HCT116 (cell line): ENCODE measurements around the gene TMEM63A. TPM values are rescaled to one million over a fixed set of nuclear protein-coding genes. Genes with fewer than 3 reads are reported as not detected.

ENCODE experiments used
- ATAC-seq: fragments of 200-7000 bp; cut with Tn5 transposase; 2 replicates; pipeline ENCODE4 v1.9.1; 2020; ENCODE audit warnings: mild to moderate bottlenecking, moderate library complexity
- BruUV-seq: library from RNA; stranded (reverse); fragments of 400-500 nt; replicated peaks from 2 replicates; lab custom pipeline; 2021; lab: Mats Ljungman, UMichigan
- CTCF ChIA-PET: fragments of 300-600 bp; sonication (Branson Sonifier 250); formaldehyde crosslinking; loops from one replicate; lab custom pipeline; 2021; ENCODE audit warnings: antibody characterized with exemption; lab: Charles Lee
- POLR2A ChIA-PET: fragments of 300-600, 350-600 bp; sonication (Branson Sonifier 250); formaldehyde crosslinking; loops from one replicate; lab custom pipeline; 2021; ENCODE audit warnings: antibody characterized with exemption; lab: Charles Lee
- RAD21 ChIA-PET, 2 experiments: fragments of 300-600 bp; sonication (Branson Sonifier 250); formaldehyde crosslinking; loops; one replicate each; lab custom pipeline; 2023; ENCODE audit warnings: low total read pairs in 2 of 2; ENCODE audit not compliant: uncharacterized antibody in 2 of 2, unreplicated experiment in 2 of 2, low non-redundant PET in 1 of 2; lab: Charles Lee
- DNase-seq: peaks from one replicate; pipeline ENCODE4 v3.0.0-alpha.2; 2010; ENCODE audit warnings: low read depth, low spot score
- H2AFZ ChIP-seq: fragments of 200-600 bp; shearing (Covaris generic), sonication (generic); 2 replicates; pipeline ENCODE4 v1.6.1; 2017; ENCODE audit warnings: low read depth, mixed run types, mixed read lengths, antibody characterized with exemption, low read length; ENCODE audit not compliant: poor library complexity, severe bottlenecking
- H3K27ac ChIP-seq: 2 replicates; pipeline ENCODE4 v1.5.1; 2012; ENCODE audit warnings: low read depth, low read length
- H3K27me3 ChIP-seq: fragments of 200-600 bp; sonication (generic); 2 replicates; pipeline ENCODE4 v1.6.1; 2016; ENCODE audit warnings: mixed run types, low read length, mixed read lengths; ENCODE audit not compliant: insufficient read depth
- H3K36me3 ChIP-seq, 2 experiments: fragments of 200-500 bp in 1 of 2; fragments of 200-600 bp in 1 of 2; sonication (Bioruptor generic) in 1 of 2; sonication (generic) in 1 of 2; 2 replicates each; pipeline versions ENCODE4 v1.5.1 to v1.6.1; 2014 to 2016; ENCODE audit warnings: low read length in 2 of 2, inconsistent platforms in 1 of 2, mixed read lengths in 1 of 2, mixed run types in 1 of 2; ENCODE audit not compliant: insufficient read depth in 2 of 2, control insufficient read depth in 1 of 2
- H3K4me1 ChIP-seq, 2 experiments: fragments of 200-600 bp in 1 of 2; sonication (generic) in 1 of 2; 2 replicates each; pipeline versions ENCODE4 v1.5.1 to v1.6.1; 2012 to 2017; ENCODE audit warnings: low read length in 2 of 2, inconsistent platforms in 1 of 2, mild to moderate bottlenecking in 1 of 2, mixed read lengths in 1 of 2, mixed run types in 1 of 2, moderate library complexity in 1 of 2; ENCODE audit not compliant: insufficient read depth in 2 of 2, control insufficient read depth in 1 of 2
- H3K4me2 ChIP-seq: fragments of 200-600 bp; sonication (generic); 2 replicates; pipeline ENCODE4 v1.6.1; 2017; ENCODE audit warnings: mixed run types, low read length, mixed read lengths
- H3K4me3 ChIP-seq, 2 experiments: fragments of 200-600 bp in 1 of 2; sonication (generic) in 1 of 2; replicated peaks in 1 of 2; 2 replicates each; pipeline ENCODE4 v1.5.1; 2011 to 2016; ENCODE audit warnings: low read length in 2 of 2, control low read depth in 1 of 2, low read depth in 1 of 2, mild to moderate bottlenecking in 1 of 2, mixed read lengths in 1 of 2, mixed run types in 1 of 2
- H3K79me2 ChIP-seq: fragments of 200-600 bp; sonication (generic); 2 replicates; pipeline ENCODE4 v1.6.1; 2017; ENCODE audit warnings: mild to moderate bottlenecking, mixed run types, low read length, moderate library complexity, mixed read lengths; ENCODE audit not compliant: insufficient read depth
- H3K9ac ChIP-seq: fragments of 200-600 bp; sonication (generic); 2 replicates; pipeline ENCODE4 v1.6.1; 2016; ENCODE audit warnings: low read length, mixed read lengths
- H3K9me2 ChIP-seq: fragments of 200-600 bp; sonication (generic), shearing (Covaris generic); 2 replicates; pipeline ENCODE4 v1.6.1; 2017; ENCODE audit warnings: mixed run types, mild to moderate bottlenecking, moderate library complexity; ENCODE audit not compliant: insufficient read depth
- H3K9me3 ChIP-seq, 2 experiments: fragments of 200-500 bp in 1 of 2; fragments of 200-600 bp in 1 of 2; sonication (Bioruptor generic) in 1 of 2; sonication (generic) in 1 of 2; 2 replicates each; pipeline ENCODE4 v1.6.1; 2014 to 2017; ENCODE audit warnings: low read length in 2 of 2, mixed read lengths in 2 of 2, inconsistent platforms in 1 of 2, low read depth in 1 of 2, mild to moderate bottlenecking in 1 of 2, mixed run types in 1 of 2, moderate library complexity in 1 of 2; ENCODE audit not compliant: control insufficient read depth in 1 of 2, insufficient read depth in 1 of 2
- H4K20me1 ChIP-seq: fragments of 200-600 bp; sonication (generic), shearing (Covaris generic); 2 replicates; pipeline ENCODE4 v1.6.1; 2017; ENCODE audit warnings: mixed run types, mild to moderate bottlenecking, moderate library complexity; ENCODE audit not compliant: insufficient read depth
- ATF3 ChIP-seq: IDR thresholded peaks from 2 replicates; pipeline ENCODE4 v1.6.1; 2012
- CBX3 ChIP-seq: IDR thresholded peaks from 2 replicates; pipeline ENCODE4 v1.6.1; 2012; ENCODE audit warnings: low read depth
- CEBPB ChIP-seq: IDR thresholded peaks from 2 replicates; pipeline ENCODE4 v1.6.1; 2012; ENCODE audit warnings: low read depth
- EGR1 ChIP-seq: IDR thresholded peaks from 2 replicates; pipeline ENCODE4 v1.6.1; 2012; ENCODE audit warnings: low read depth
- ELF1 ChIP-seq: IDR thresholded peaks from 2 replicates; pipeline ENCODE4 v1.6.1; 2012; ENCODE audit warnings: low read depth, borderline replicate concordance
- EZH2phosphoT487 ChIP-seq: fragments of 200-600 bp; IDR thresholded peaks from 2 replicates; pipeline ENCODE4 v1.6.1; 2018; ENCODE audit warnings: antibody characterized with exemption, borderline replicate concordance
- JUND ChIP-seq: IDR thresholded peaks from 2 replicates; pipeline ENCODE4 v1.6.1; 2012
- POLR2A ChIP-seq: IDR thresholded peaks from 2 replicates; pipeline ENCODE4 v1.7.0; 2011; ENCODE audit warnings: borderline replicate concordance; ENCODE audit not compliant: insufficient read depth, insufficient read length; ENCODE audit errors: extremely low read depth
- POLR2AphosphoS5 ChIP-seq: IDR thresholded peaks from 2 replicates; pipeline ENCODE4 v1.6.1; 2011; ENCODE audit warnings: mild to moderate bottlenecking, low read depth, low read length, moderate library complexity
- RAD21 ChIP-seq: IDR thresholded peaks from 2 replicates; pipeline ENCODE4 v1.6.1; 2012; ENCODE audit warnings: low read depth, mild to moderate bottlenecking
- SIN3A ChIP-seq: IDR thresholded peaks from 2 replicates; pipeline ENCODE4 v1.6.1; 2012; ENCODE audit warnings: low read depth
- TCF7L2 ChIP-seq: IDR thresholded peaks from 2 replicates; pipeline ENCODE4 v1.7.0; 2011; ENCODE audit warnings: borderline replicate concordance, inconsistent platforms; ENCODE audit not compliant: insufficient read depth, insufficient read length; ENCODE audit errors: extremely low read depth
- YY1 ChIP-seq: IDR thresholded peaks from 2 replicates; pipeline ENCODE4 v1.6.1; 2011; ENCODE audit warnings: low read length, low read depth, moderate library complexity, mild to moderate bottlenecking; ENCODE audit not compliant: insufficient replicate concordance; ENCODE audit errors: extremely low read depth
- ZFX ChIP-seq: fragments of 450-650 bp; IDR thresholded peaks from 2 replicates; pipeline ENCODE4 v1.6.1; 2017
- ZNF274 ChIP-seq: fragments of 200-500 bp; sonication (Bioruptor generic); IDR thresholded peaks from 2 replicates; pipeline ENCODE4 v1.6.1; 2014; ENCODE audit warnings: mild to moderate bottlenecking, low read depth, low read length, inconsistent platforms
- intact Hi-C: fragments of 100-400 bp; cut with micrococcal nuclease; formaldehyde crosslinking; loops from 2 replicates; pipeline ENCODE4 v1.10.0; 2022
- total RNA-seq: library from RNA; stranded (reverse); gene quantifications from one replicate; pipeline ENCODE4 v1.2.1, GENCODE V29; 2021; ENCODE audit not compliant: unreplicated experiment
- TF ChIP-seq, protein P1 (sequence below): IDR thresholded peaks from 2 replicates; pipeline ENCODE4 v1.6.1; 2012; ENCODE audit warnings: low read depth
- TF ChIP-seq, protein P2 (sequence below): IDR thresholded peaks from 2 replicates; pipeline ENCODE4 v1.6.1; 2011; ENCODE audit warnings: mild to moderate bottlenecking, low read length, moderate library complexity; ENCODE audit not compliant: insufficient replicate concordance; ENCODE audit errors: extremely low read depth
- TF ChIP-seq, protein P3 (sequence below): IDR thresholded peaks from 2 replicates; pipeline ENCODE4 v1.6.1; 2012
- TF ChIP-seq, protein P4 (sequence below), 3 experiments: fragments of 200-600 bp in 1 of 3; sonication (generic) in 1 of 3; IDR thresholded peaks in 2 of 3; conservative IDR thresholded peaks in 1 of 3; 2 replicates each; pipeline ENCODE4 v1.5.1; 2012 to 2017; ENCODE audit warnings: low read depth in 2 of 3, low read length in 2 of 3, antibody characterized with exemption in 1 of 3, borderline replicate concordance in 1 of 3, control low read depth in 1 of 3, mild to moderate bottlenecking in 1 of 3, mixed read lengths in 1 of 3, mixed run types in 1 of 3, moderate library complexity in 1 of 3; ENCODE audit not compliant: insufficient read depth in 1 of 3

TMEM63A gene
- total RNA-seq, 1 experiment from 2014 or later = 24.4 TPM

DNA sequence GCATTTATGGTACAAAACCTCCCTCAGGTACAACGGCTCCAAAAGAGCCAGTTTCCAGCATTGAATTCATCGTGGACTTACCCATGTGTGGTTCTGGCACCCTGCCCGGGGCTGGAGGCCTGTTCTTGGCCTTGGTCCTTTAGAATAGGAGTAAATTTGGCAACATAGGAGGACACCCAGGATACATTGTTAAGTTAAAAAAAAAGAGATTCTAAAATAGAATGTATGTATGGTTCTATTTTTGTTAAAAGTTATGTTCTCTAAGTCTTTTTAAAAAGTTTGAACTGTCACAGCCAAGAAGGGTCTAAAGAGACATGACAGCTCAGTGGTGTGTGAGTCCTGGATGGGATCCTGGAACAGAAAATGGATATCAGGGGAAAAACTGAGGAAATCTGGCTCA, 46.3 kb downstream of the TMEM63A start:
- Histone ChIP-seq H3K4me2 (no peak overlapping the region), H3K4me1 (no peaks in the 10 kb centered on the region), H3K4me3 (no peak overlapping the region), H3K79me2 (no peaks in the 10 kb centered on the region), H4K20me1 (no peaks in the 10 kb centered on the region)
- ChIA-PET CTCF (interaction anchor here (1.1 kb wide), 1 partner anchor 26 kb away, joined by 4 read pairs; the partner anchor contains the start of gene EPHX1), POLR2A (no interaction called here)
- ATAC-seq = no peak
- no peak for DNase-seq
- TF ChIP-seq ZNF274 (no peak), SIN3A (no peak), ZFX (no peak), POLR2A (no peak), POLR2AphosphoS5 (no peak), EGR1 (no peak), EZH2phosphoT487 (no peak), ATF3 (no peak), CBX3 (no peak), TCF7L2 (no peak), RAD21 (no peak), CEBPB (no peak), JUND (no peak), ELF1 (no peak), YY1 (no peak)
- TF ChIP-seq, protein P1, sequence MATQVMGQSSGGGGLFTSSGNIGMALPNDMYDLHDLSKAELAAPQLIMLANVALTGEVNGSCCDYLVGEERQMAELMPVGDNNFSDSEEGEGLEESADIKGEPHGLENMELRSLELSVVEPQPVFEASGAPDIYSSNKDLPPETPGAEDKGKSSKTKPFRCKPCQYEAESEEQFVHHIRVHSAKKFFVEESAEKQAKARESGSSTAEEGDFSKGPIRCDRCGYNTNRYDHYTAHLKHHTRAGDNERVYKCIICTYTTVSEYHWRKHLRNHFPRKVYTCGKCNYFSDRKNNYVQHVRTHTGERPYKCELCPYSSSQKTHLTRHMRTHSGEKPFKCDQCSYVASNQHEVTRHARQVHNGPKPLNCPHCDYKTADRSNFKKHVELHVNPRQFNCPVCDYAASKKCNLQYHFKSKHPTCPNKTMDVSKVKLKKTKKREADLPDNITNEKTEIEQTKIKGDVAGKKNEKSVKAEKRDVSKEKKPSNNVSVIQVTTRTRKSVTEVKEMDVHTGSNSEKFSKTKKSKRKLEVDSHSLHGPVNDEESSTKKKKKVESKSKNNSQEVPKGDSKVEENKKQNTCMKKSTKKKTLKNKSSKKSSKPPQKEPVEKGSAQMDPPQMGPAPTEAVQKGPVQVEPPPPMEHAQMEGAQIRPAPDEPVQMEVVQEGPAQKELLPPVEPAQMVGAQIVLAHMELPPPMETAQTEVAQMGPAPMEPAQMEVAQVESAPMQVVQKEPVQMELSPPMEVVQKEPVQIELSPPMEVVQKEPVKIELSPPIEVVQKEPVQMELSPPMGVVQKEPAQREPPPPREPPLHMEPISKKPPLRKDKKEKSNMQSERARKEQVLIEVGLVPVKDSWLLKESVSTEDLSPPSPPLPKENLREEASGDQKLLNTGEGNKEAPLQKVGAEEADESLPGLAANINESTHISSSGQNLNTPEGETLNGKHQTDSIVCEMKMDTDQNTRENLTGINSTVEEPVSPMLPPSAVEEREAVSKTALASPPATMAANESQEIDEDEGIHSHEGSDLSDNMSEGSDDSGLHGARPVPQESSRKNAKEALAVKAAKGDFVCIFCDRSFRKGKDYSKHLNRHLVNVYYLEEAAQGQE = no peak
- TF ChIP-seq, protein P2, sequence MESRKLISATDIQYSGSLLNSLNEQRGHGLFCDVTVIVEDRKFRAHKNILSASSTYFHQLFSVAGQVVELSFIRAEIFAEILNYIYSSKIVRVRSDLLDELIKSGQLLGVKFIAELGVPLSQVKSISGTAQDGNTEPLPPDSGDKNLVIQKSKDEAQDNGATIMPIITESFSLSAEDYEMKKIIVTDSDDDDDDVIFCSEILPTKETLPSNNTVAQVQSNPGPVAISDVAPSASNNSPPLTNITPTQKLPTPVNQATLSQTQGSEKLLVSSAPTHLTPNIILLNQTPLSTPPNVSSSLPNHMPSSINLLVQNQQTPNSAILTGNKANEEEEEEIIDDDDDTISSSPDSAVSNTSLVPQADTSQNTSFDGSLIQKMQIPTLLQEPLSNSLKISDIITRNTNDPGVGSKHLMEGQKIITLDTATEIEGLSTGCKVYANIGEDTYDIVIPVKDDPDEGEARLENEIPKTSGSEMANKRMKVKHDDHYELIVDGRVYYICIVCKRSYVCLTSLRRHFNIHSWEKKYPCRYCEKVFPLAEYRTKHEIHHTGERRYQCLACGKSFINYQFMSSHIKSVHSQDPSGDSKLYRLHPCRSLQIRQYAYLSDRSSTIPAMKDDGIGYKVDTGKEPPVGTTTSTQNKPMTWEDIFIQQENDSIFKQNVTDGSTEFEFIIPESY = no peak
- TF ChIP-seq, protein P3, sequence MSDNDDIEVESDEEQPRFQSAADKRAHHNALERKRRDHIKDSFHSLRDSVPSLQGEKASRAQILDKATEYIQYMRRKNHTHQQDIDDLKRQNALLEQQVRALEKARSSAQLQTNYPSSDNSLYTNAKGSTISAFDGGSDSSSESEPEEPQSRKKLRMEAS = no peak
- TF ChIP-seq, protein P4, sequence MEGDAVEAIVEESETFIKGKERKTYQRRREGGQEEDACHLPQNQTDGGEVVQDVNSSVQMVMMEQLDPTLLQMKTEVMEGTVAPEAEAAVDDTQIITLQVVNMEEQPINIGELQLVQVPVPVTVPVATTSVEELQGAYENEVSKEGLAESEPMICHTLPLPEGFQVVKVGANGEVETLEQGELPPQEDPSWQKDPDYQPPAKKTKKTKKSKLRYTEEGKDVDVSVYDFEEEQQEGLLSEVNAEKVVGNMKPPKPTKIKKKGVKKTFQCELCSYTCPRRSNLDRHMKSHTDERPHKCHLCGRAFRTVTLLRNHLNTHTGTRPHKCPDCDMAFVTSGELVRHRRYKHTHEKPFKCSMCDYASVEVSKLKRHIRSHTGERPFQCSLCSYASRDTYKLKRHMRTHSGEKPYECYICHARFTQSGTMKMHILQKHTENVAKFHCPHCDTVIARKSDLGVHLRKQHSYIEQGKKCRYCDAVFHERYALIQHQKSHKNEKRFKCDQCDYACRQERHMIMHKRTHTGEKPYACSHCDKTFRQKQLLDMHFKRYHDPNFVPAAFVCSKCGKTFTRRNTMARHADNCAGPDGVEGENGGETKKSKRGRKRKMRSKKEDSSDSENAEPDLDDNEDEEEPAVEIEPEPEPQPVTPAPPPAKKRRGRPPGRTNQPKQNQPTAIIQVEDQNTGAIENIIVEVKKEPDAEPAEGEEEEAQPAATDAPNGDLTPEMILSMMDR (IDR thresholded peaks at IDR 0.05 in 2 of 3, conservative IDR thresholded peaks at IDR 0.05 in 1 of 3; ENCODE audit: borderline replicate concordance in 1 of 3, insufficient read depth in 1 of 3, low read depth in 2 of 3, low read length in 2 of 3) = no peak
- TF ChIP-seq, all 23 proteins: peak for 0
- H3K9me3 ChIP-seq = no peaks in the 10 kb centered on the region
- intact Hi-C loops = no loop called here
- H3K9ac ChIP-seq = no peak overlapping the region
- H3K9me2 ChIP-seq = no peaks in the 10 kb centered on the region
- H3K36me3 ChIP-seq = peaks cover 0 to 6% of the 10 kb centered on the region in 2 experiments; a peak in 2 of 4 replicates
- H3K27me3 ChIP-seq = no peaks in the 10 kb centered on the region
- no peak overlapping the region for H3K27ac ChIP-seq
- BruUV-seq = no TSS peak
- no peak overlapping the region for H2AFZ ChIP-seq
- RAD21 ChIA-PET = no interaction called here
